Ishikawa (cell line): ENCODE results near the gene BOLL.

Experiments
- EP300 ChIP-seq: IDR thresholded peaks from 2 replicates; pipeline ENCODE4 v1.6.1; 2012; ENCODE audit warnings: borderline replicate concordance
- RAD21 ChIP-seq: IDR thresholded peaks from 2 replicates; pipeline ENCODE4 v1.6.1; 2012; ENCODE audit warnings: low read depth
- TAF1 ChIP-seq: IDR thresholded peaks from 2 replicates; pipeline ENCODE4 v1.6.1; 2012; ENCODE audit warnings: low read depth, mild to moderate bottlenecking
- YY1 ChIP-seq: IDR thresholded peaks from 2 replicates; pipeline ENCODE4 v1.6.1; 2012; ENCODE audit warnings: low read depth
- TF ChIP-seq, protein P1 (sequence below): IDR thresholded peaks from 2 replicates; pipeline ENCODE4 v1.6.1; 2012

DNA sequence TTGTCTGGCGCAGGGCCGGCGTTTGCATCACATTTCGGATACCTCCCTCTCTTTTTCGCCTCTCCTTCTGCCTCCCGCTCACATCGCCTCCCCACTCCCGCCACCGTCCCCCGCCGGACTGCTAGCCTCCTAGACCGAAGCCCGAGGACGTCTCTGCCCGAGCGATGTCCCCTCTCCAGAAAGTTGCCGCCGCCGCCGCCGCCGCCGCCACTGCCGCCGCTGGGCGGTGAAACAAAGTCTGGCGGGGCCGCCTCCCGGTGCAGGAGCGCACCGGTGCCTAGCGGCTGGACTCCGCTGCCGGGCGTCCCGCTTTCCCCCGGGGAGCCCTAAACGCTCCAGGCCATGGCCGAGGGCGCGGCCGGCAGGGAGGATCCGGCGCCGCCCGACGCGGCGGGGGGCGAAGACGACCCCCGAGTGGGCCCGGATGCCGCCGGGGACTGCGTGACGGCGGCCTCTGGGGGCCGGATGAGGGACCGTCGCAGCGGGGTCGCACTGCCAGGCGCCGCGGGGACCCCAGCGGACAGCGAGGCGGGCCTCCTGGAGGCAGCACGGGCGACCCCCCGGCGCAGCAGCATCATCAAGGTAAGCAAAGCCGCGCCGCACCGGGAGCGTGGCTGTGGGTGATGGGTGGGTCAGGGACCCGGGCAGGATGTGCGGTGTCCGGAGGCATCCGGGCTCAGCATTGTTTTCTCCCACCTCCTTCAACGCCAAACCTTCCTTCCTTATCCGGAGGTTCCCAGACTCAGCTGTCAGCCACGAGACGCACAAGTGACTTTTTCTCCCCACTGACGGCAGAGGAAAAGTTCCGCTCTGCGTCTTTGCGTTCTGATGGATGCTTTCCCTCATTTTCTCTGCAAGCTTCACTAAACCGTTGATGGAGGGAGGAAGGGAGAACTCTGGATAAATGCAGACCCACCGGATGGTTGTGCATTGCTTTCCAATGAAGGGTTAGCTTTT is 19.9 kb upstream of the BOLL start:
- TF ChIP-seq, protein P1, sequence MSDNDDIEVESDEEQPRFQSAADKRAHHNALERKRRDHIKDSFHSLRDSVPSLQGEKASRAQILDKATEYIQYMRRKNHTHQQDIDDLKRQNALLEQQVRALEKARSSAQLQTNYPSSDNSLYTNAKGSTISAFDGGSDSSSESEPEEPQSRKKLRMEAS: no peak
- TF ChIP-seq EP300: no peak; the same call in 1 of the 2 replicates
- TF ChIP-seq YY1: no peak
- TF ChIP-seq TAF1: 0 out of 2 replicates have a peak, but pooled peaks have one; percentile 7
- TF ChIP-seq RAD21: no peak
